ENCODE data around the gene THRB. TPM values are rescaled to one million over a fixed set of nuclear protein-coding genes. Genes with fewer than 3 reads are reported as not detected.
"Not testable (repeated sequence)": the region's sequence is repeated elsewhere in the genome, so short reads cannot be mapped to it uniquely, and the experiment has no call there.

THRB gene
- total RNA-seq, 1 experiment from 2014 or later = 2.6 TPM

DNA sequence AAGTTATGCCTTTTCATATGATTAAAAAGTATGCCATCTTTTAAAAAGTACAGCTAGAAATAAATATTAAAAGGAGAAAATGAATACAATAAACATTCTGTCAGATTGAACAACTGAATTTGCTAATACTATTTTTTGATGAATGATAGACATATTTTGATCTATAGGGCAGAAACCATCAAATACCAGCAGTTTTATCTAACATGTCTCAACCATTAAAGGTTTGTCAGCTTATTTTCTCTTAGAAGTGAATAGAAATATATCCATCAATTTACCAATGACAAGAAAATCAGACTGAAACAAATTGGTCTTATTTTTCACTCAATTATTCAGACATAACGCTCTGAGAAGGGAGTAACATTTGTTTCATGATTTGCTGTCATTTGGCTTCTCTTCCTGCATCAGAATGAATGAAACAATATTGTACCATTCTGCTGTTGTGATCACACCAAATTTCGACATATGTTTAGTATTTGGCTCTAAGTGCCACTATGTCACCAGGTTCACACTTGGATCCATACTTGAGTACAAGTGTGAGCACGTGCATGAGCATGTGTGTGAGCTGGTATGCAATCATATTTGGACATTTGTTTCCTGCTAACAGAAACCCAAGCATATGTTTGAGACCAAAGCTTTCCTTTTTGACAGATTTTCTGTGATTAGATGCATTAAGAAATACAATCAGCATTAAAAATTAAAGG is 86.5 kb downstream of the THRB start:
- no peak for DNase-seq (ENCODE audit: low read depth)

DNA sequence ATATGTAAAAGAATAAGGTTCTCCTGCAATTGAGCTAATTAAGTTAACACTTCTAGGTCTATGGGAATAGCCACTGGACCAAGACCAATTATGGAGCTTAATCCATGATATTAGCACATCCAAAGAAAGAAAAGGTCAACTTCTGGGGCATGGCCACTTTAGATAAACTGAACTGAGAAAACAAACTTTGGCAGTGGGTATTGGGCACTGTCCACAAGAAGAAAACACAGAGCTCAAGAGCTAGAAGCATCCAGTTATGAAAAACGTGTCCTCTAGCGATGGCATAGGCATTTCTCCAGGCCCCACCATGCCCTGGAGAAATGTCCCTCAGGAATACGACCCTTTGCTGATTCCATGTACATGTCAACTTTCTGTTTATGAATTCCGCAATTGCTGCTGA is 87.8 kb downstream of the THRB start:
- DNase-seq (ENCODE audit: low read depth) = no peak

DNA sequence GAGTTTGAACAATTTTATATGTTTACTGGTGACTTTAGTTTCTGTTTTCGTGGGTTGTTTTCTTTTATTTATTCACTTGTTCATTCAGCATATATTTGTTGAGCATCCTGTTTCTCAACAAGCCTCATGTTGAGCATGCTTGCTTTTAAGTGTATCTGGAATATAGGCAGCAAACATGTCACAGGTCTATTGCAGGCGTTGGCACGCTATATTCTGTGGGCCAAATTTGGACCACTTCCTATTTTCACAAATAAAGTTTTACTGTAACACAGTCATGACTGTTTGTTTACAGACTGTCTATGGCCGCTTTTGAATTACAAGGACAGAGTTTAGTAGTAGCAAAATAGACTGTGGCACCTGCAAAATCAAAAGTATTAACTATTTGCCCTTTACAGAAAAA is 89.6 kb downstream of the THRB start:
- no peak for DNase-seq (ENCODE audit: low read depth)

DNA sequence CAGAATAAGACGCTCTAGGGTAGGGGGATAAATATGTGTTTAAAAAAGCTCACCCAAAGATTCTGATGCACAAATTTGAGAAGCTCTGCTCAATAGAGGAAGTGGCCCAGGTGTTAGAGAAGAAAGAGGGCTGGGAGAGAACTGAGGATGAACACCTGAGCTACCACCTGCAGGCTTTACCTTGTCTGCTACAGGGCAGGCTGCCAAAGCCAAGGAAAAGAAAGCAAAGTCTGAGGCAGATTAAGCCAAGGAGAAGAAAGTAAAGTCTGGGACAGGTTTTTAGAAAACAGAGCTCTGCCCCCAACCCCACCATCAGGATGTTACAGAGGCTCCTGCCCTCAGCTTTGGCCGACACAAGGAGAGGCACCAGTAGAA is 92.9 kb downstream of the THRB start:
- DNase-seq (ENCODE audit: low read depth) = no peak

DNA sequence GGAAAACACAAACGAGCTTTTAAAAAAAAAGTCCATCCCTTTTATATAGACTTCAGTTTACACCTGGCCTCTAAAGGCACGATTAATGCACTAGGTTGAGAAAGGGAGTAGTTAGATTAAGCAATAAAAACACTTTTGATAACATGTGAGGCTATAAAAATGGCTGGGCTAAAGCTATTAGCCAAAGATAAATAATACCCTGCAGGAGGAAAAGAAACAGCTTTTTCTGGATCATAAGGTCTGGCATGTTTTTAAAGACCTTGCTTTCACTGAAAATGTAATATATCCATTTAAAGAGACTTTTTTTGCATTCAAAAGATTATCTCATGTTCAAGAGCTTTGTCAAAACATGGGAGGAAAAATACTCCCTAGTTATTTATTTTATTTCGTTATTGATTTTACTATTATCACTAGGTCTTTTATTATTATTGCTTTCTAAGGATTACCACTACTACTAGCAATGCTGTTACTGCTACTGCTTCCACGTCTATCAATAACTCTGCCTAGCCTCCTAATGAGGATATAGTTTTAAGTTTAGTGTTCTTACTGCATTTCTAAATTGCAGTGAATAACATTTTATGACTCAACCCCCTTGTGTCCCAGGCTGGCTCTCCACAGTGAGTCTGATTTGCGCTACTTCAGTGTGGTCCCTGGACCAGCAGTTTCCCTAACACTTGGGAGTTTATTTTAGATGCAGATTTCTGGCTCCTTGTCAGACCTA is 93.4 kb downstream of the THRB start:
- no peak for DNase-seq (ENCODE audit: low read depth)

DNA sequence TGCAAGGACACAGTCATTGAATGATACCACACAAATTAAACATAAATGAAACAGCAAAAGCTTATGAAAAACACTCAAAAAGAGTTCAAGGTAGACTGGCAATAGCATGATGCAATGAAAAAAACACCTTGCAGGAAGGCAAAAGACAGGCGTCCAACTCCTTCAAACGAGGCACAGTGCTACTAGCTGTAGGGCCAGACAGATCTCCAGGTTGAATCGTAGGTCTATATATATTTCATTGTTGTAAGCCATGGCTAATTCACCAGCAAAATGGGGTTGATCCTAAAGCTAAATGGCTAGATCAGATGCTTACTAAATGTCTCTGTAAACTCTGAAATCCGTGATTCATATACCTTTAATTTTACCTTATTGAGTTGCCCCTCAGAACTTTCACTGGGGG is 94.2 kb downstream of the THRB start:
- no peak for DNase-seq (ENCODE audit: low read depth)

DNA sequence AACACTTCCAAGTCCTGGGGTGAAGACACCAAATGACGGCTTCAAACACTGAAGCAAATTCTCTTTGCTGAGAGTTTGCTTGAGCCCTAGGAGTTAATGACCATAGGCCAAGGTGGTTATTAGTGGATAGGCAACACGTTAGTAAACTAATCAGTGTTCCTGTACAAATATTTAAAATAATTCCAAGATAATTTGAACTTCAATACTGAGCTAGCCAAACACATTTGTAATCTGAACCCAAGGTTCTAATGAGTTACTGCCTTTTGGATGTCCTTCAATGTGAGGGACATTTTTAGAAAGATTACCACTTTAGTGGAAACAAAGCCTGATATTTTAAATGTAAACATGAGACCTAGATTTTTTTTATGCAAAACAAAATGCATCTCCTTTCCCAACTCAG is 94.6 kb downstream of the THRB start:
- DNase-seq (ENCODE audit: low read depth) = no peak

DNA sequence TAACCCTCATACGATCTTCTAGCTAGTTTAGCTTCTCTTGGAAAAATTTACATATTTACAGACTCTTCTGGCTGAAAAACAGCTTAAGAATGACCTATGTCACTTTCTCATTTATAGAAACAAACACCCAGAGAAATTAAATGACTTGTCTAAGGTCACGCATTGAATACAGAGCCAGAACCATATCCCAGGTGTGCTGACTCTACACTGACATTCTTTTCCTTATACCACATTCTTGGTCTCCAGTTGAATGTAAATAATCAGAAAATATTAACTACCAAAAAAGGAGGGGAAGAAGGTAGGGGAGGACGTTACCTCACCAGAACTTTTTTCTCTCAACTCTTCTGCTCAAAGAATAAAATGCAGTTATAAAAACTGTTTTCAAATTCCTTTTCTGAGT is 95.0 kb downstream of the THRB start:
- no peak for DNase-seq (ENCODE audit: low read depth)

DNA sequence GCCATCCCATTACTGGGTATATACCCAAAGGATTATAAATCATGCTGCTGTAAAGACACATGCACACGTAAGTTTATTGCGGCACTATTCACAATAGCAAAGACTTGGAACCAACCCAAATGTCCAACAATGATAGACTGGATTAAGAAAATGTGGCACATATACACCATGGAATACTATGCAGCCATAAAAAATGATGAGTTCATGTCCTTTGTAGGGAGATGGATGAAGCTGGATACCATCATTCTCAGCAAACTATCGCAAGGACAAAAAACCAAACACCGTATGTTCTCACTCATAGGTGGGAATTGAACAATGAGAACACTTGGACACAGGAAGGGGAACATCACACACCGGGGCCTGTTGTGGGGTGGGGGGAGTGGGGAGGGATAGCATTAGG is 95.9 kb downstream of the THRB start:
- DNase-seq (ENCODE audit: low read depth) = not testable (repeated sequence)

DNA sequence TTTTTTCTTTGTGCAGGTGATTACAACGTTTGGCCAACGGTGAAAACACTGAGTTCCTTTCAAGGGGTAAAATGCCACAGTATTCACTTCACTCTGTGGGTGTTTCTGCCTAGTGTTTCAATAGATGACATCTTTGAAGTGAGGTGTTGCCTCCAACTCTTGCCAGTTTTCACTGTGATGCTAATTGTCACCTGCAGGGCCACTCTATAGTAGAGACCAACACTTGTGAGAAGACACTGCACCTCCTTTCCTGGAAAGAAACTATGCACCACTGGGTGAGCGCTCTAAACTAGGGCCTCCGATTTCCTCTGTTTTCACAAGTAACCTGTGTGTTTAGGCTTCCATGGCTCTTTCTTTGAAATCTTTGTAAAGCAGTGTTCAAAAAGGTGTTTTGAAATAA is 98.3 kb downstream of the THRB start:
- DNase-seq (ENCODE audit: low read depth) = no peak

DNA sequence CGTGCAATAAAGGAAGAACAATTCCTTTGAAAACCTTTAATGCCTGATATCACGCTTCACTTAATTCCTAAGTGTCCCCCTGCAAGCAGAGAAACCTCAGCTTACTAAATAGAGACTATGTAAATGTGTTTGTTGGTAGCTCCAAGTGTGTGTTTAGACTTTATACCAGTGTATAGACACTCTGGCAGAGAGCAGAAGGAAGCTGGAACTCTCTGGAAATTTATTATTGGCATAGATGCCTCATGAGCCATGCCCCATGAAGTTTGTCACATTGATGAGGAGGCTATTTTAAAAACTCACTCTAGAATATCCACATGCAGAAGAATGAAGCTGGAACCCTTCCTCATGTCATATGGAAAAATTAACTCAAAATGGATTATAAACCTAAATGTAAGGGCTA is 99.9 kb downstream of the THRB start:
- DNase-seq (ENCODE audit: low read depth) = no peak

DNA sequence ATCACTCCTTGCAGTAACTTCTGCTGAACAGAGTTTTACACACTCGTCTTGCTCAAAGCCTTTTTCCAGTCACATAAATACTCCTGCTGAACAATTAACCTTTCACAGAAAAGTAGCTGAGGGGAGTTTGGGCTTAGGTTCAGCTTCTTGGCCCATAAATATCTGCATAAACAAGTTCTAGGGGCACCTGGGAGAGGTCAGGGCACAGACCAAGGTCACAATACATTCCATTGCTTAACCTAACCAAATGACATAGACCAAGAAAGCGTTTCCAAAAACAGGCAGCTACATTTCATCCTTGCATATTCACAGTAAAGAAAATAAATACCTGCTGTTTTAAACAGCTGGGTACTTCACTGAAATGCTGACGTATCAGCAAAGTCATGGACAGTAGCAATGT is 101.3 kb downstream of the THRB start:
- no peak for DNase-seq (ENCODE audit: low read depth)

DNA sequence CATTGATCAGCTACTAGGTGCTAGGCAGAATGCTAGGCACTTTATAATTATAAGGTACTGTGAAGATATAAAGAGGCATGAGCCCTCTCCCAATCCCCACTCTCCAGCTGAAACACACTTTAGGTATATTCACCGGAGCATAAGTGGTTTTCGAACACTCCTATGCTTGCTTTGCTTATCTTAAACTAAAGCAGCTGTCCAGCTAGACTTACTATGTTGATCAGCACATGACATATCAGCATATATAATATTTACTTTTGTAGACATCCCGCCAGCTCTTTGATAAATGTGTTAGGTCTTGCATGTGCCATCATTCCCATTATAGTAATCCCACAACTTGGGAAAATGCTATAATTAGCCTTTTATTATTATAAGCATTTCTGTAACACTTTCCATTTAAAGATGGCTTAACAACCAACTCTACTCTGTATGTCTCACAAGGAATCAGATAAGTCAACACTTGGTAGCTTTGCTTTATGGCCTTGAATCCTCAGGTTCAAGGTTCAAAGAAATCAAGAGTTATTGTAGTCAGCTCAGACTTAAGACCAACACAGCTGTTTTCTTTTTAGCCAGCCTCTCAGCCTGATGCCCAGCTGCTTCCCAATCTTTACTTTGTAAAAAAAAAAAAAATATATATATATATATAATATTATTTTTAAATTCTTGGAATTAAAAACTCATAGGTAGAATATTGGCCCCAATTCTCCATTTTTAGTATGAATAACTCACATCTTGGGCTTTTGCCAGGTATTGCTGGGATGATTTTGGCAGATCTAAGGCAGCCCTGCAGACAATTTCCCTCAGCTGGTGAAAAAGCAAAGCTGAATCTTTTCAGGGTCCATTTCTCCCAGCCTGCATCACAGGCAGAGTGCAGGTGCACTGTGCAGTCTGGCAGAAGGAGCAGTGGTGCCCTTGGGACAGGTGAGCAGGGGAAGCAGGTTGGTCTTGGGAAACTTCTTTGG is 104.2 kb downstream of the THRB start:
- no peak for DNase-seq (ENCODE audit: low read depth)

DNA sequence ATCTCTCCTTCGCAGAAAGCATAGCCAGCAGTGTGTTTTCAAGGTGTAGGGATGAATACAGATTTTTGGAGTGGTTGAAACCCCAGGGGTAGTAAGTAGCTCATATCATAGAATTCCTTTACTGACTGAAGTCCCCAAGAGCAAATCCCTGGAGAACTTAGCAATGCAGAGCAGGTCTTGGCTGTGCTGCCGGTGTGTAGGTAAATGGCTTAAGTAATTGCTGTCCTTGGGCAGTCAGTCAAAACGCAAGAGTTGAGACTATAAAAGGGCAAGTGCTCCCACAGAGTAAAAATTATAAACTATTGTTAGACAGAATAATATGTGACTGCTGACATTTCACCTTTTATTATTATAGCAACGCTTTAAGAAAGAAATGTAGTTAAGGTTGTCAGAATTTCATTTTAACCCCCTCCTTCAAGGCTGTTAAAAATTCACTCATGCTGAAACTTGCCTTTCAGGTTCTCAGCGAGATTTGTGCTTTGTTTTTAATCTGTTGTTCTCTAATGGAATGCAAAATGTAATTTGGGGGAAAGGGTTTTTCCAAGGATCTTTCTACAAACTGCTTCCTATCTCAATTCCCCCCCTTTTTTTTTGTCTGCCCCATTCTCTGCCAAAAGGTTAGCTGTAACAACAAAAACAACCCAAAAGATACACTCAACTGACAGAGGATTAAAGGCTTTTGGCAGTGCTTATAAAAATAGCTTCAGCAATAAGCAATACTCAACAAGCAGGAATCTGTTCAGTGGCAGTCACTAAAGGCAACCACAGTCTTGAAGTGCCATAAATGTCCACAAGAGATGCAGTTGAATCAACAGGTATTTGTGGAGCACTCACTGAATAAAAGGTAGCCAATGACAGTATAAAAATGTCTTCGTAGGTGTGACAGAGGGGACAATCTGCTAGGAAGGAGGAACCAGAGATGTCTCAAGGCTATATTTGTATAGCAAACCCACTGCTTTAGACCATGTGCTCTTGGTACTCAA is 105.3 kb downstream of the THRB start:
- DNase-seq (ENCODE audit: low read depth) = peak; percentile 24

DNA sequence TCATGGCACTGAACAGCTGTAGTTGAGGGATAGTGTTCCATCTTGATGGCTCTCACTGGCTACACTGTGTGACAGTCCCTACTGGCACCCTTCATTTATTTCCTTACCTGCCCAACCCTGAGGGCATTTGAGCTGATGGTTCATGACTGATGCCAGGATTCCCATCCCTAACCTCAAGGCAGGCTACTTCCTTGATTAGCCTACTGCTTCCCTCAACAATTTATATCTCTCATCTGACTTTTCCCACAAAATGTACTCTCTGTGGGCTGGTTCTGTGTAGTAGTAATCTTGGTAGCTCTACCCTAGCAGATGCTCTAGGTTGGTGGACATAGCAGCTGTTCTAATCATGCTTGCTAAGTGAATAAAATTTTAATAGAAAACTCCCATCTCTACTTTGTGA is 106.0 kb downstream of the THRB start:
- DNase-seq (ENCODE audit: low read depth) = peak; percentile 58

DNA sequence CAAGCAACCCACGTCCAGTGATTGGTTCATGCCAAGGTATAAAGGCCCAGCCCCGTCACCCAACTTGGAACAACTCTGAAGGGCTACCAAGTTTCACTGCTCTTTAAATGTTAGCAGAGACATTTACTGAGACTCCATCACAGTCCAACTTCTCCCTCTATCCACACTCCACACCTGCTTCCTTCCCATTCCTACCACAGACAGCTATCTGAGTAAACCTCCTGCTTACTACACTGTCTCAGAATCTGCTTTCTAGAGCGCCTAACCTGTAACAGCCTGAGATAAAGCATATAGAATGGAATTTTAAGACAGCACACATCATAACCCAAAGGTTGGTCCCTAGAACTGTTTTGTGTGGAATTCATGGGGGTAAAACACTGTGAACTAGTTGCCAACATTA is 106.5 kb downstream of the THRB start:
- no peak for DNase-seq (ENCODE audit: low read depth)

DNA sequence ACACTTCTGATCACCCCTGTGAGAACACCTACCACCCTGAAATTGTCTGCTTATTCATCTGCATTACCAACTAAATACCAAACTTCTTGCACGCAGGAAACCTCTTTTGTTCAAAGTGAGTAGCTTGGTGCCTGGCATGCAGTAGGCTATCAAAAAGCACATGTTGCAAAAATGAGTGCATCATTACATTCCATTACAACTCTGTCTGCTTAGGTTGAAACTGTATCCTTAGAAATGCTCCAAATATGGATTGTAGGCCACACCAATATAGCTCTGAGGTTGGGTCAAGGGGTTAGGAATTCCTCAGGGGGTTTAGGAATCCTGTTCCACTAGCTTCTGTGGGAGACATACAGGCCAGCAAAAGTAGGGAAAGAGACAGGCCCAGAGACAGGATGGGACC is 107.2 kb downstream of the THRB start:
- peak; percentile 75 for DNase-seq (ENCODE audit: low read depth)

DNA sequence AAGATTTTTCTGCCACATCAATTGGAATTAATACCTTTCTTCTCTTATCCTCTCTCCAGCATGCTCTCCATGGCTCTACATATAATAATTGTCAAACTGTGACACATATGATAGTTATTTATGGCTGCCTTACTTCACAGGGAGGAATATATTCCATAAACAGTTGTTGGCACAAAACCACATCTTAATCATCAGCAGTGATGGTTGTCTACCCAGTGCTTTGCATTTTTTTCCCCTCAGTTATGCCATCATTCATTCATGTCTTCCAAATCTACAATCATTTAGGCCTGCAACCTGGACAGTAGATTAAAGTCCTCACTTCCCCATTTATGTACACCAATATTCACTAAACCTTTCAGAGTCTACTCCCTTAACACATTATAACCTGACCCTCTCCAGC is 107.7 kb downstream of the THRB start:
- DNase-seq (ENCODE audit: low read depth) = peak; percentile 78

DNA sequence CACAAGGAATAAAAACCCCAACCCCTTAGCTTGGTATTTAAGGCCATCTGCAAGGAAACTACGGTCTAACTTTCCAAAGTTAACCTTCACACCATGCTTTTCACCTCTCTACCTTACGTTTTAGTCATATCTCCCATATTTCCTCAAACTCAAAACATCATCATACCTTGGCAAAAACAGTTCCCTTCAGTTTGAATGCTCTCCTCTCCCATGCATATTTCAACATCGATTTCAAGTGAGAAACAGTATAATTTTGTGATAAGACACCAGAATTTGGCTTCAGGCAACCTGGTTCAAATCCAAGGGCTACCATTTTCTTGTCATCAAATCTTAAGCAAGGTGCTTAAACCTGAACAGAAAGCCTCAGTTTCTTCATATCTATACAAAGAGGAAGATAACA is 108.2 kb downstream of the THRB start:
- DNase-seq (ENCODE audit: low read depth) = no peak

DNA sequence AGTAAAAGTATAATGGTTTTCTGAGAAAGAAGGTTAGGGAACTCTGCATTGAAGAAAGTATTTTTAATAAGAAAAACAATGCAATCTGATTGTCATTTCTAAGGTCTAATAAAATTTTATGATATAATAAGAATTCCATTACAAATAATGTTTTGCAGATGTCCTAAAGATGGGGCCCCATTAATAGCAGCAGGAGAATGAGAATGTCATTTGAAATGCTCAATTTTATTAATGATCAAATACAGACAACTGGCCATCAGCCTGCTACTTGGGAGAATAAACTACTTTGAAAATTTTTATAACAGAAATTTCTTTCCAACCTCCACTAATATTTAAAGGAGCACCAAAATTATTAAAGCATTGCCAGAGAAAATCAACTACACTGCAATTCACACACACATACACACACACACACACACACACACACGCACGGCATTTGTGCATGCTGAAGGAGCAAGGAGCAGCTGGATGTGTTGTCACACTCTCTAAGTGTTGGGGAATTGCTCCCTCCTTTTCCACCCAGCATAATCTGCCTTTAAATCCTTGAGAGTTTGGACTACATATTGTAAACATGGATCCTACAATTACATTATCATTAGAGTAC is 109.5 kb downstream of the THRB start:
- DNase-seq (ENCODE audit: low read depth) = no peak

DNA sequence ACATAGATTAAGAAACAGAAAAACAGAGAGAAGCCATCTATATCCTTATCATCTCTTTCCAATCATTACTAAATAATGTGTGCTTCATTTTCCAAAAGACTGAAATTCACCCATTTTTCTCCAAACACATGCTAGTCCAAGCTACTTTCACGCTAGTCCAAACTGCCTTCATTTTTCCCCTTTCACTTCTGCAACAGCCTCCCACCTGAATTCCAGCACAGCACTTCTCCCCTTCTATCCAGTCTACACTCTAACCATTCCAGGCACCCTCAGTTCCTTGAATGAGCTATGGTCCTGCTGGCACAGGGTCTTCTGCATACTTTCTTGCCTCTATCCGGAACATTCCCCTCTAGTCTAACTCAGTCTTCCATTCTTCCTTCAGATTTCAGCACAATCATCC is 112.0 kb downstream of the THRB start:
- DNase-seq (ENCODE audit: low read depth) = no peak

Data from LHCN-M2 (cell line).